GM20000 (cell line): ENCODE data around the gene POLR2F.

ENCODE experiments used
- DNase-seq: peaks from one replicate; pipeline ENCODE4 v3.0.0; 2012; ENCODE audit warnings: low spot score
- CTCF ChIP-seq: IDR thresholded peaks from 2 replicates; pipeline ENCODE4 v1.5.1; 2012; ENCODE audit warnings: mild to moderate bottlenecking, control low read depth; ENCODE audit errors: extremely low read depth, missing control alignments

Gene POLR2F

GRCh38 chr22:37932401-37932800 lies 21.1 kb upstream of the POLR2F start:
- no peak for DNase-seq
- no peak for TF ChIP-seq CTCF

GRCh38 chr22:37932821-37933578 lies 20.5 kb upstream of the POLR2F start:
- DNase-seq = no peak
- no peak for TF ChIP-seq CTCF

- peak; percentile 98 for TF ChIP-seq CTCF
- peak; percentile 91 for DNase-seq
Observed at GRCh38 chr22:37933711-37934376, 19.7 kb upstream of the POLR2F start.

GRCh38 chr22:37940698-37941376 lies 12.7 kb upstream of the POLR2F start:
- no peak for TF ChIP-seq CTCF
- no peak for DNase-seq

- TF ChIP-seq CTCF = no peak
- DNase-seq = no peak
Observed at GRCh38 chr22:37942133-37942532, 11.4 kb upstream of the POLR2F start.

- TF ChIP-seq CTCF = no peak
- DNase-seq = no peak
Observed at GRCh38 chr22:37943136-37943824, 10.2 kb upstream of the POLR2F start.
